GM13976 (cell line): Measurements from ENCODE around the gene CTBP2.

Source experiments
- DNase-seq: peaks from one replicate; pipeline ENCODE4 v3.0.0; 2012; ENCODE audit warnings: low spot score
- in situ Hi-C: fragments of 300-500 bp; cut with MboI; formaldehyde crosslinking; loops from one replicate; pipeline ENCODE4 v1.12.0; 2022; ENCODE audit warnings: low sequenced_read_pairs, mixed read lengths, inconsistent platforms; ENCODE audit not compliant: unreplicated experiment
- TF ChIP-seq, protein P1 (sequence below): IDR thresholded peaks from 2 replicates; pipeline ENCODE4 v1.5.1; 2012; ENCODE audit warnings: borderline replicate concordance, mild to moderate bottlenecking; ENCODE audit not compliant: insufficient read depth; ENCODE audit errors: extremely low read depth, missing control alignments, control extremely low read depth

CTBP2 gene

GRCh38 chr10:125009661-125010161, 150.7 kb downstream of the CTBP2 start:
- DNase-seq, result no peak
- TF ChIP-seq, protein P1, sequence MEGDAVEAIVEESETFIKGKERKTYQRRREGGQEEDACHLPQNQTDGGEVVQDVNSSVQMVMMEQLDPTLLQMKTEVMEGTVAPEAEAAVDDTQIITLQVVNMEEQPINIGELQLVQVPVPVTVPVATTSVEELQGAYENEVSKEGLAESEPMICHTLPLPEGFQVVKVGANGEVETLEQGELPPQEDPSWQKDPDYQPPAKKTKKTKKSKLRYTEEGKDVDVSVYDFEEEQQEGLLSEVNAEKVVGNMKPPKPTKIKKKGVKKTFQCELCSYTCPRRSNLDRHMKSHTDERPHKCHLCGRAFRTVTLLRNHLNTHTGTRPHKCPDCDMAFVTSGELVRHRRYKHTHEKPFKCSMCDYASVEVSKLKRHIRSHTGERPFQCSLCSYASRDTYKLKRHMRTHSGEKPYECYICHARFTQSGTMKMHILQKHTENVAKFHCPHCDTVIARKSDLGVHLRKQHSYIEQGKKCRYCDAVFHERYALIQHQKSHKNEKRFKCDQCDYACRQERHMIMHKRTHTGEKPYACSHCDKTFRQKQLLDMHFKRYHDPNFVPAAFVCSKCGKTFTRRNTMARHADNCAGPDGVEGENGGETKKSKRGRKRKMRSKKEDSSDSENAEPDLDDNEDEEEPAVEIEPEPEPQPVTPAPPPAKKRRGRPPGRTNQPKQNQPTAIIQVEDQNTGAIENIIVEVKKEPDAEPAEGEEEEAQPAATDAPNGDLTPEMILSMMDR, result no peak
- in situ Hi-C loops, result no loop called here

- TF ChIP-seq, protein P1, result no peak
- DNase-seq, result no peak
- in situ Hi-C loops, result no loop called here
Measured at GRCh38 chr10:125008689-125009638, 151.4 kb downstream of the CTBP2 start.

DNA sequence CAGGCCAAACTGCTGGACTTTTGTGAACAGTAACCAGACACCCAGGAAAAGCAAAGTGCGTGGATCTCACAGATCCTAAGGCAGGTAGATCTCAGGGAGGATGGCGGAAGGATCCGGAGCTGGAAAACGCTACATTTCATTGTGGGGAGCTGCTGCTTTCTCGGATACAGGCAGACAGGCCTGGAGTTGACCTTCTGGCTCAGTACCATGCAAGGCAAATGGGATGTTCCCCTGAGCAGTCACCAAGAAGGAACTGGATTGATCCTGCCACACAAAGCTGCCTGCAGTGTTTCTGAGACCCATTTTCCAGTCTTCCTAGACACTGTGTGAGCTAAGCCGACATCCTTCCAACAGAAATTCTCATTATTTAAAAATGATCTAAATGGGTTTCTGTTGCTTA, 152.9 kb downstream of the CTBP2 start:
- in situ Hi-C loops, result no loop called here
- no peak for DNase-seq
- TF ChIP-seq, protein P1, result no peak

DNA sequence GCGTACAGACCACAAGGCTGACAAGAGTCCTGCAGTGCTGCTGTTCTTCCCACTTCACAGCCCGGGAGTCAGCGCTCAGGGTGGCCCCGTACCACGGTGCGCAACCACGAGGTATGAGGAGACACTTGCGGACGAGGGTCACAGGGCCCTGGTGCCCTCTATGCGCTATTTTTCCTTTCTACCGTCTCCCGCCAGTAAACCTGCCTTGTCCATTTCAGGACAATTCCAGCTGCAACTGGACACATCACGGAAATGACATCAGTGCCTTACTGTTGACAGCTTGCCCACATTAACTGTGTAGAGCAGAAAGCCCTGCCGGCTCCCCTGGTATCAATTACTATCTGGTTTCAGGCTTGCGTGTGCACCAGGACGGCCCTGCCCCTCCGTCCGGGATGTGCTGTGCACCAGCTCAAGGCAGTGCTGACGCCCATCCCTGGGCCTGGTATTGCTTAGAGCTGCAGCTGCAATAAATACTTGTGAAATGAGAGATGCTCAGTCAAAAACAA, 153.4 kb downstream of the CTBP2 start:
- TF ChIP-seq, protein P1, result no peak
- DNase-seq, result no peak
- in situ Hi-C loops, result no loop called here

- TF ChIP-seq, protein P1, result no peak
- no peak for DNase-seq
- in situ Hi-C loops, result no loop called here
Measured at GRCh38 chr10:125006188-125006680, 154.1 kb downstream of the CTBP2 start.

DNA sequence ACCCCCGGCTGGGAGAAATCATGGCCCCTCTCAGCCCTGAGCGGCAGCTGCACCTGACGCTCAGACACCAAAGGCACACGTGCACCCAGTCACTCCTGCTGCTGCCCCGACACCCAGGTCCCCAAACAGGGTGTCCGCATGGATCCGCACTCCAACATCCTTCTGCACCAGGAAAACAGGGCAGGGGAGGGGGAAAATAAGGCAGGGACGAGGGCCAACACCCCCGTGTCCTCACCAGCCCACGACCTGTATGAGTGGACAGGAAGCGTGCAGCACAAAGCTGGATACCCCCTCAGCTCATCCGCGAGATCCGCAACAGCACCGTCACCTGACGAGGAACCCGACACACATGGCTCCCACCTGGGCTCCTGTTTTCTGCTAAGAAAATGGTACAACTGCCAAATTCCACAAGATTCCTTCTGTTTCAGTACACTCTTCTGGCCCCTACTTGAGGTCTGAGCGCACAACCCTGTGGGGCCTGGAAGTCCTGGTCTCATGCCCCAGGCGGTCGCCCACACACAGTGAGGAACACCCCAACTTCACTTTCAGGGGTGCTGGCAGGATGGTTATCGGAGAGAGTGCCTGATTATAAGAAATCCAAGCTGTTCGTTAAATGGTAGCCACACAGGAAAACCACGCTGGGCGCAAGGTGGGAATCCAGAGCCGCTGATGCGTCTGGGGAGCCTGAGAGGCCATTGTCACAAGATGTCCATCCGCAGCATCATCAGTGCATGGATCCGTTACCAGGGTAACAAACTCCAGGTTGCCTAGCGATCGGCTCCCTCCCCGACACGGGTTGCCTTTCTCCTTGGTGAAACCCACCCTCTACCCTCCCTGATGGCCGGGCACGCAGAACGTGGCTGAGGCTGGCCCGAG, 154.8 kb downstream of the CTBP2 start:
- DNase-seq, result peak; percentile 23
- TF ChIP-seq, protein P1, result no peak
- in situ Hi-C loops, result no loop called here
